ENCODE data around the gene KIAA1755.
A peak's percentile ranks its signal among the peaks of the same experiment; 100 is the strongest.

- no peak for TF ChIP-seq POLR2AphosphoS5 (IDR thresholded peaks at IDR 0.05)
- TF ChIP-seq, protein P1, sequence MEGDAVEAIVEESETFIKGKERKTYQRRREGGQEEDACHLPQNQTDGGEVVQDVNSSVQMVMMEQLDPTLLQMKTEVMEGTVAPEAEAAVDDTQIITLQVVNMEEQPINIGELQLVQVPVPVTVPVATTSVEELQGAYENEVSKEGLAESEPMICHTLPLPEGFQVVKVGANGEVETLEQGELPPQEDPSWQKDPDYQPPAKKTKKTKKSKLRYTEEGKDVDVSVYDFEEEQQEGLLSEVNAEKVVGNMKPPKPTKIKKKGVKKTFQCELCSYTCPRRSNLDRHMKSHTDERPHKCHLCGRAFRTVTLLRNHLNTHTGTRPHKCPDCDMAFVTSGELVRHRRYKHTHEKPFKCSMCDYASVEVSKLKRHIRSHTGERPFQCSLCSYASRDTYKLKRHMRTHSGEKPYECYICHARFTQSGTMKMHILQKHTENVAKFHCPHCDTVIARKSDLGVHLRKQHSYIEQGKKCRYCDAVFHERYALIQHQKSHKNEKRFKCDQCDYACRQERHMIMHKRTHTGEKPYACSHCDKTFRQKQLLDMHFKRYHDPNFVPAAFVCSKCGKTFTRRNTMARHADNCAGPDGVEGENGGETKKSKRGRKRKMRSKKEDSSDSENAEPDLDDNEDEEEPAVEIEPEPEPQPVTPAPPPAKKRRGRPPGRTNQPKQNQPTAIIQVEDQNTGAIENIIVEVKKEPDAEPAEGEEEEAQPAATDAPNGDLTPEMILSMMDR (IDR thresholded peaks at IDR 0.05): peak in 2 of 7 experiments; percentile 19 to 39
These were observed 30.9 kb downstream of the KIAA1755 start for GRCh38 chr20:38229376-38230252.
